GM23338 (cell line): ENCODE results near the gene ETFBKMT. TPM values are rescaled to one million over a fixed set of nuclear protein-coding genes. Genes with fewer than 3 reads are reported as not detected.

ENCODE experiments used
- CTCF ChIP-seq, 2 experiments: fragments of 200-600 bp in 1 of 2; sonication (generic) in 1 of 2; conservative IDR thresholded peaks; 2 replicates each; pipeline versions ENCODE4 v1.5.1 to v1.6.1; 2016 to 2017; ENCODE audit warnings: antibody characterized with exemption in 2 of 2, low read depth in 2 of 2, mild to moderate bottlenecking in 2 of 2, moderate library complexity in 1 of 2
- EZH2 ChIP-seq: fragments of 200-600 bp; sonication (generic); IDR thresholded peaks from one replicate; pipeline ENCODE4 v1.8.0; 2017; ENCODE audit warnings: antibody characterized with exemption, mild to moderate bottlenecking, low read depth; ENCODE audit not compliant: unreplicated experiment
- polyA plus RNA-seq: library from polyadenylated mRNA; unstranded; fragments of >200 nt; fragmentation: Nextera tagmentation; extraction: Ambion mirVana; gene quantifications from 2 replicates; pipeline ENCODE4 v1.2.1, GENCODE V29; 2016
- total RNA-seq: library from RNA; depleted of rRNA; stranded (reverse); fragments of >200 nt; shearing (Covaris generic); gene quantifications from 2 replicates; pipeline ENCODE4 v1.2.3, GENCODE V29; 2014
- TF ChIP-seq, protein P1 (sequence below): fragments of 250-450 bp; sonication (Bioruptor Pico); IDR thresholded peaks from 2 replicates; pipeline ENCODE4 v1.5.0; 2020; ENCODE audit warnings: mild to moderate bottlenecking, moderate library complexity
- TF ChIP-seq, protein P2 (sequence below): IDR thresholded peaks from one replicate; pipeline ENCODE4 v1.6.1; 2018; ENCODE audit warnings: antibody characterized with exemption; ENCODE audit not compliant: unreplicated experiment

ETFBKMT gene
- total and polyA plus RNA-seq, 2 experiments from 2014 or later, result 0.79 to 3.2 TPM

DNA sequence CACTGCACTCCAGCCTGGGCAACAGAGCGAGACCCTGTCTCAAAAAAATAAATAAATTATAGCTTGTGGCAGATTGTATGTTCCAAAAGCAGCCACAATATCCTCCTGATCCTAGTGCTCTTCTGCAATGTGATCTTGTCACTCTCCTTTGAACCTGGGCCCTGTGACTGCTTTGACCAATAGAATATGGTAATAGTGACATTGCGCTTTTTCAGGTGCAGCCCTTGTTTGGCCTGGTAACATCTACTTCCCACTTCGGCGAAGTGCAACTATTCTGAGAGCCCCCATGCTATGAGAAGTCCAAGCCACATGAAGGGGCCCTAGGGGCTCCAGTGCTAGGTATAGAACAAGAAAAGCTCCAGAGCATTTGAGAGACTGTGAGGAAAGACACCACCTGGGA lies 37.5 kb upstream of the ETFBKMT start (continued):
- TF ChIP-seq, protein P1, sequence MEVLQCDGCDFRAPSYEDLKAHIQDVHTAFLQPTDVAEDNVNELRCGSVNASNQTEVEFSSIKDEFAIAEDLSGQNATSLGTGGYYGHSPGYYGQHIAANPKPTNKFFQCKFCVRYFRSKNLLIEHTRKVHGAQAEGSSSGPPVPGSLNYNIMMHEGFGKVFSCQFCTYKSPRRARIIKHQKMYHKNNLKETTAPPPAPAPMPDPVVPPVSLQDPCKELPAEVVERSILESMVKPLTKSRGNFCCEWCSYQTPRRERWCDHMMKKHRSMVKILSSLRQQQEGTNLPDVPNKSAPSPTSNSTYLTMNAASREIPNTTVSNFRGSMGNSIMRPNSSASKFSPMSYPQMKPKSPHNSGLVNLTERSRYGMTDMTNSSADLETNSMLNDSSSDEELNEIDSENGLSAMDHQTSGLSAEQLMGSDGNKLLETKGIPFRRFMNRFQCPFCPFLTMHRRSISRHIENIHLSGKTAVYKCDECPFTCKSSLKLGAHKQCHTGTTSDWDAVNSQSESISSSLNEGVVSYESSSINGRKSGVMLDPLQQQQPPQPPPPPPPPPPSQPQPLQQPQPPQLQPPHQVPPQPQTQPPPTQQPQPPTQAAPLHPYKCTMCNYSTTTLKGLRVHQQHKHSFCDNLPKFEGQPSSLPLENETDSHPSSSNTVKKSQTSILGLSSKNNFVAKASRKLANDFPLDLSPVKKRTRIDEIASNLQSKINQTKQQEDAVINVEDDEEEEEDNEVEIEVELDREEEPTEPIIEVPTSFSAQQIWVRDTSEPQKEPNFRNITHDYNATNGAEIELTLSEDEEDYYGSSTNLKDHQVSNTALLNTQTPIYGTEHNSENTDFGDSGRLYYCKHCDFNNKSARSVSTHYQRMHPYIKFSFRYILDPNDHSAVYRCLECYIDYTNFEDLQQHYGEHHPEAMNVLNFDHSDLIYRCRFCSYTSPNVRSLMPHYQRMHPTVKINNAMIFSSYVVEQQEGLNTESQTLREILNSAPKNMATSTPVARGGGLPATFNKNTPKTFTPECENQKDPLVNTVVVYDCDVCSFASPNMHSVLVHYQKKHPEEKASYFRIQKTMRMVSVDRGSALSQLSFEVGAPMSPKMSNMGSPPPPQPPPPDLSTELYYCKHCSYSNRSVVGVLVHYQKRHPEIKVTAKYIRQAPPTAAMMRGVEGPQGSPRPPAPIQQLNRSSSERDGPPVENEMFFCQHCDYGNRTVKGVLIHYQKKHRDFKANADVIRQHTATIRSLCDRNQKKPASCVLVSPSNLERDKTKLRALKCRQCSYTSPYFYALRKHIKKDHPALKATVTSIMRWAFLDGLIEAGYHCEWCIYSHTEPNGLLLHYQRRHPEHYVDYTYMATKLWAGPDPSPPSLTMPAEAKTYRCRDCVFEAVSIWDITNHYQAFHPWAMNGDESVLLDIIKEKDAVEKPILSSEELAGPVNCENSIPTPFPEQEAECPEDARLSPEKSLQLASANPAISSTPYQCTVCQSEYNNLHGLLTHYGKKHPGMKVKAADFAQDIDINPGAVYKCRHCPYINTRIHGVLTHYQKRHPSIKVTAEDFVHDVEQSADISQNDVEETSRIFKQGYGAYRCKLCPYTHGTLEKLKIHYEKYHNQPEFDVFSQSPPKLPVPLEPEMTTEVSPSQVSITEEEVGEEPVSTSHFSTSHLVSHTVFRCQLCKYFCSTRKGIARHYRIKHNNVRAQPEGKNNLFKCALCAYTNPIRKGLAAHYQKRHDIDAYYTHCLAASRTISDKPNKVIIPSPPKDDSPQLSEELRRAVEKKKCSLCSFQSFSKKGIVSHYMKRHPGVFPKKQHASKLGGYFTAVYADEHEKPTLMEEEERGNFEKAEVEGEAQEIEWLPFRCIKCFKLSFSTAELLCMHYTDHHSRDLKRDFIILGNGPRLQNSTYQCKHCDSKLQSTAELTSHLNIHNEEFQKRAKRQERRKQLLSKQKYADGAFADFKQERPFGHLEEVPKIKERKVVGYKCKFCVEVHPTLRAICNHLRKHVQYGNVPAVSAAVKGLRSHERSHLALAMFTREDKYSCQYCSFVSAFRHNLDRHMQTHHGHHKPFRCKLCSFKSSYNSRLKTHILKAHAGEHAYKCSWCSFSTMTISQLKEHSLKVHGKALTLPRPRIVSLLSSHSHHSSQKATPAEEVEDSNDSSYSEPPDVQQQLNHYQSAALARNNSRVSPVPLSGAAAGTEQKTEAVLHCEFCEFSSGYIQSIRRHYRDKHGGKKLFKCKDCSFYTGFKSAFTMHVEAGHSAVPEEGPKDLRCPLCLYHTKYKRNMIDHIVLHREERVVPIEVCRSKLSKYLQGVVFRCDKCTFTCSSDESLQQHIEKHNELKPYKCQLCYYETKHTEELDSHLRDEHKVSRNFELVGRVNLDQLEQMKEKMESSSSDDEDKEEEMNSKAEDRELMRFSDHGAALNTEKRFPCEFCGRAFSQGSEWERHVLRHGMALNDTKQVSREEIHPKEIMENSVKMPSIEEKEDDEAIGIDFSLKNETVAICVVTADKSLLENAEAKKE (CRISPR knock-in tag), result no peak
- TF ChIP-seq, protein P2, sequence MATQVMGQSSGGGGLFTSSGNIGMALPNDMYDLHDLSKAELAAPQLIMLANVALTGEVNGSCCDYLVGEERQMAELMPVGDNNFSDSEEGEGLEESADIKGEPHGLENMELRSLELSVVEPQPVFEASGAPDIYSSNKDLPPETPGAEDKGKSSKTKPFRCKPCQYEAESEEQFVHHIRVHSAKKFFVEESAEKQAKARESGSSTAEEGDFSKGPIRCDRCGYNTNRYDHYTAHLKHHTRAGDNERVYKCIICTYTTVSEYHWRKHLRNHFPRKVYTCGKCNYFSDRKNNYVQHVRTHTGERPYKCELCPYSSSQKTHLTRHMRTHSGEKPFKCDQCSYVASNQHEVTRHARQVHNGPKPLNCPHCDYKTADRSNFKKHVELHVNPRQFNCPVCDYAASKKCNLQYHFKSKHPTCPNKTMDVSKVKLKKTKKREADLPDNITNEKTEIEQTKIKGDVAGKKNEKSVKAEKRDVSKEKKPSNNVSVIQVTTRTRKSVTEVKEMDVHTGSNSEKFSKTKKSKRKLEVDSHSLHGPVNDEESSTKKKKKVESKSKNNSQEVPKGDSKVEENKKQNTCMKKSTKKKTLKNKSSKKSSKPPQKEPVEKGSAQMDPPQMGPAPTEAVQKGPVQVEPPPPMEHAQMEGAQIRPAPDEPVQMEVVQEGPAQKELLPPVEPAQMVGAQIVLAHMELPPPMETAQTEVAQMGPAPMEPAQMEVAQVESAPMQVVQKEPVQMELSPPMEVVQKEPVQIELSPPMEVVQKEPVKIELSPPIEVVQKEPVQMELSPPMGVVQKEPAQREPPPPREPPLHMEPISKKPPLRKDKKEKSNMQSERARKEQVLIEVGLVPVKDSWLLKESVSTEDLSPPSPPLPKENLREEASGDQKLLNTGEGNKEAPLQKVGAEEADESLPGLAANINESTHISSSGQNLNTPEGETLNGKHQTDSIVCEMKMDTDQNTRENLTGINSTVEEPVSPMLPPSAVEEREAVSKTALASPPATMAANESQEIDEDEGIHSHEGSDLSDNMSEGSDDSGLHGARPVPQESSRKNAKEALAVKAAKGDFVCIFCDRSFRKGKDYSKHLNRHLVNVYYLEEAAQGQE, result no peak
- no peak for TF ChIP-seq EZH2
- no peak for TF ChIP-seq CTCF (conservative IDR thresholded peaks at IDR 0.05; ENCODE audit: low read depth in 2 of 2)
